Smooth muscle cell (in vitro differentiated cells): ENCODE data around the gene ARHGAP18. TPM values are rescaled to one million over a fixed set of nuclear protein-coding genes. Genes with fewer than 3 reads are reported as not detected.

Experiments used
- DNase-seq: peaks from one replicate; lab custom pipeline; 2025; ENCODE audit not compliant: unreplicated experiment; lab: John Stamatoyannopoulos, UW
- H2AFZ ChIP-seq: fragments of 200-600 bp; sonication (generic); 2 replicates; pipeline ENCODE4 v1.6.0; 2016; ENCODE audit warnings: antibody characterized with exemption, low read depth, mild to moderate bottlenecking
- H3F3A ChIP-seq: fragments of 200-600 bp; sonication (generic); 2 replicates; pipeline ENCODE4 v1.6.0; 2017; ENCODE audit warnings: antibody characterized with exemption, low read depth
- H3K27ac ChIP-seq: fragments of 200-600 bp; sonication (generic); 2 replicates; pipeline ENCODE4 v1.5.1; 2016; ENCODE audit warnings: low read depth, mild to moderate bottlenecking
- H3K27me3 ChIP-seq: fragments of 200-600 bp; sonication (generic); 2 replicates; pipeline ENCODE4 v1.6.1; 2016; ENCODE audit warnings: low read depth, mild to moderate bottlenecking
- H3K36me3 ChIP-seq: fragments of 200-600 bp; sonication (generic); 2 replicates; pipeline ENCODE4 v1.5.1; 2016; ENCODE audit warnings: low read depth
- H3K4me1 ChIP-seq: fragments of 200-600 bp; sonication (generic); 2 replicates; pipeline ENCODE4 v1.5.1; 2016; ENCODE audit warnings: low read depth
- H3K4me2 ChIP-seq: fragments of 200-600 bp; sonication (generic); 2 replicates; pipeline ENCODE4 v1.6.0; 2016; ENCODE audit warnings: mild to moderate bottlenecking
- H3K4me3 ChIP-seq: fragments of 200-600 bp; sonication (generic); 2 replicates; pipeline ENCODE4 v1.5.1; 2016; ENCODE audit warnings: mild to moderate bottlenecking
- H3K79me2 ChIP-seq: fragments of 200-600 bp; sonication (generic); 2 replicates; pipeline ENCODE4 v1.6.0; 2016; ENCODE audit warnings: low read depth, mild to moderate bottlenecking
- H3K9ac ChIP-seq: fragments of 200-600 bp; sonication (generic); 2 replicates; pipeline ENCODE4 v1.6.0; 2016; ENCODE audit warnings: low read depth
- H3K9me3 ChIP-seq: fragments of 200-600 bp; sonication (generic); replicated peaks from 2 replicates; pipeline ENCODE4 v1.5.1; 2016; ENCODE audit warnings: low read depth
- H4K20me1 ChIP-seq: fragments of 200-600 bp; sonication (generic); 2 replicates; pipeline ENCODE4 v1.6.0; 2016; ENCODE audit warnings: low read depth
- WGBS: methylation state at CpG from one replicate; pipeline ENCODE4 v1.1.7; 2016; ENCODE audit warnings: low lambda C conversion rate; 5-methylcytosine and 5-hydroxymethylcytosine counted together
- polyA plus RNA-seq: library from polyadenylated mRNA; unstranded; fragments of >200 nt; fragmentation: Nextera tagmentation; extraction: Ambion mirVana; gene quantifications from 2 replicates; pipeline ENCODE4 v1.2.1, GENCODE V29; 2016
- total RNA-seq: library from RNA; depleted of rRNA; stranded (reverse); fragments of >200 nt; gene quantifications from 2 replicates; pipeline ENCODE4 v1.2.3, GENCODE V29; 2014
- TF ChIP-seq, protein P1 (sequence below): fragments of 200-600 bp; sonication (generic); IDR thresholded peaks from 2 replicates; pipeline ENCODE4 v1.5.1; 2017; ENCODE audit warnings: borderline replicate concordance, mild to moderate bottlenecking, antibody characterized with exemption; ENCODE audit not compliant: insufficient read depth, poor library complexity, severe bottlenecking

The ARHGAP18 gene
- total and polyA plus RNA-seq, 2 experiments from 2014 or later = 3.2 to 9.6 TPM

DNA sequence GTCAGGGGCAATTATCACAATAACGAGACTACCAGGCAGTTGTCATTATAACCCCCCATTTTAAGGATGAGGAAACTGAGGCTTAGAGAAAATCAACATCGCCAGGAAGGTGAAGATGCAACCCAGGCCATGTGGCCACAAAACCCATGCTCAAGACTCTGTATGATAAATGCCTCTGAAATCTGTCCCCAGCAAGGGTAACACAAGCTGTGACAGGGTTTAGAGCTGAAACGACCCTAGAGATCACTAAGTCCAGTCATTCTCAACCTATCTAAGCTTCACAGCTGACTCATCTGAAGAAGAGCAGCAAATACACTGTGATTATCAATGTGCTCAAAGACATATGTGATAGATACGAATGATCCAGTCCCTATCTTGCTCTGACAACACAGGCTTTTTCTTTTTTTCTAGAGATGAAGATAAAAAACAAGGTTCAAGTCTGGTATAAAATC, 47.0 kb downstream of the ARHGAP18 start:
- Histone ChIP-seq H3K79me2 (no peaks in the 10 kb centered on the region), H3K36me3 (no peaks in the 10 kb centered on the region), H3K27ac (no peak overlapping the region), H3K4me2 (no peak overlapping the region), H3K27me3 (no peaks in the 10 kb centered on the region), H3K9me3 (no peaks in the 10 kb centered on the region), H2AFZ (no peak overlapping the region), H3K4me1 (no peaks in the 10 kb centered on the region), H3F3A (no peaks in the 10 kb centered on the region), H4K20me1 (no peaks in the 10 kb centered on the region), H3K9ac (no peak overlapping the region), H3K4me3 (no peak overlapping the region)
- TF ChIP-seq, protein P1, sequence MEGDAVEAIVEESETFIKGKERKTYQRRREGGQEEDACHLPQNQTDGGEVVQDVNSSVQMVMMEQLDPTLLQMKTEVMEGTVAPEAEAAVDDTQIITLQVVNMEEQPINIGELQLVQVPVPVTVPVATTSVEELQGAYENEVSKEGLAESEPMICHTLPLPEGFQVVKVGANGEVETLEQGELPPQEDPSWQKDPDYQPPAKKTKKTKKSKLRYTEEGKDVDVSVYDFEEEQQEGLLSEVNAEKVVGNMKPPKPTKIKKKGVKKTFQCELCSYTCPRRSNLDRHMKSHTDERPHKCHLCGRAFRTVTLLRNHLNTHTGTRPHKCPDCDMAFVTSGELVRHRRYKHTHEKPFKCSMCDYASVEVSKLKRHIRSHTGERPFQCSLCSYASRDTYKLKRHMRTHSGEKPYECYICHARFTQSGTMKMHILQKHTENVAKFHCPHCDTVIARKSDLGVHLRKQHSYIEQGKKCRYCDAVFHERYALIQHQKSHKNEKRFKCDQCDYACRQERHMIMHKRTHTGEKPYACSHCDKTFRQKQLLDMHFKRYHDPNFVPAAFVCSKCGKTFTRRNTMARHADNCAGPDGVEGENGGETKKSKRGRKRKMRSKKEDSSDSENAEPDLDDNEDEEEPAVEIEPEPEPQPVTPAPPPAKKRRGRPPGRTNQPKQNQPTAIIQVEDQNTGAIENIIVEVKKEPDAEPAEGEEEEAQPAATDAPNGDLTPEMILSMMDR = no peak
- WGBS = 42% methylated on average over 4 of the region's 4 CpGs
- no peak for DNase-seq

DNA sequence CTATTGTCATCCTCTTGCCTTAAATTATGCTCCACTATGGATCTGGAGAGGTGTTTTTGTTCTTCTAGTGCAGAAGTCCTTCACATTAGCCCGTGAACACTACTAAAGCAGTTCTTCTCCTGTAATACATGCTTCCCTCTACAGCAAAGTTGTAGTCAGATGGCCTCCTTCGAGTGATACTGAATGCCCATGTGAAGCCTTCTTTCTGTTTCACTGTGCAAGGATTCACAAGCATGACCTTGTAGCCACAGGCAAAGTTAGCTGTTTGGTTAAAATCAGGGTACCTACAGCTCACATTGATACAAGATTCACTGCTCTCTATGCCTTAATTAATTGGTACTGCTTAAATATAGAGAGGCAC, 47.6 kb downstream of the ARHGAP18 start:
- H3K27ac ChIP-seq = no peak overlapping the region

DNA sequence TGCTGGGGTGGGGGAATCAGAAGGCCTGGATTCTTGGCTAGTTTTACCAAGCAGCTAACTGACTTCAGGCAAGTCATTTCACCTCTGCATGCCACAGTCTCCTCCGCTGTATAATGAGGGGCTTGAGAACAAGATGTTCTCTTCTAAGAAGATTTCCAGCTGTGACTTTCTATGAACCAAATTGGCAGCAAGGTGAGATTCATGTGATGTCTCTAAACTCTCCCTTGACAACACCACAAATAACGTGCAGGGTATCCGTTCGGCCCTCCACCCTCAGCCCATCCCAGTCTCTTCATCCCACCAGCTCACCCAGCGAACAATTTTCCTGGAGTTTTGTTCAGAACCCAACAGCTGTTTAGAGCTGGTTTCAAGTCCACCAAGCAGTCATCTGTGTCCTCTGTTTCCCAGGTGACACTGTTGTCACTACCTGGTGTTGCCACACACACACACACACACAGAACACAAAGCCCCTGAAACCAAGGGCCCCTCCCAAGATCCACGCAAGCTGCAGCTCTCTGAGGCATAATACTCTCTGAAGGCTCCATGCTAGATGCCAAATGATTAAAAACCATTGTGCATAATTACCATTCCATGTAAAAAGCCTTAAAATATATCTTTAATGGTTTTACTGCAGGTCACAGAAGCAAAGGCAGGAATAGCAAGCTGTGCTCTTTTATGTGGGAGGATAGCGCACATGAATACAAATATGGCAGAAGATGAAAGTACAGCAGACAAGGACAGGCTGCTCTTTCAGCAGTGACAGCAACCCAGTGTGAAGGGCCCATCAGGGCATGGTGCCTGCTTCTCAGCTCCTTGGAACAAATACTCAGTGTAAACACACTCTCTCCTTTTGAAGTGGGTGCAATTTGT, 48.2 kb downstream of the ARHGAP18 start:
- WGBS = 95% methylated on average over 7 of the region's 7 CpGs

More for the DNA sequence above, 47.6 kb downstream of the ARHGAP18 start:
- TF ChIP-seq, protein P1 = no peak
- H2AFZ ChIP-seq = no peak overlapping the region
- no peak overlapping the region for H3K4me2 ChIP-seq
- no peaks in the 10 kb centered on the region for H3K79me2 ChIP-seq
- no peak overlapping the region for H3K9ac ChIP-seq
- DNase-seq = no peak
- no peaks in the 10 kb centered on the region for H4K20me1 ChIP-seq
- no peaks in the 10 kb centered on the region for H3K36me3 ChIP-seq
- no peaks in the 10 kb centered on the region for H3K4me1 ChIP-seq
- H3K9me3 ChIP-seq = no peaks in the 10 kb centered on the region
- no peaks in the 10 kb centered on the region for H3F3A ChIP-seq
- no peak overlapping the region for H3K4me3 ChIP-seq
- H3K27me3 ChIP-seq = no peaks in the 10 kb centered on the region
- WGBS = 100% methylated on average over 2 of the region's 2 CpGs

More for the DNA sequence above, 48.2 kb downstream of the ARHGAP18 start:
- H2AFZ ChIP-seq = no peak overlapping the region
- no peaks in the 10 kb centered on the region for H4K20me1 ChIP-seq
- TF ChIP-seq, protein P1 = no peak
- H3K9me3 ChIP-seq = no peaks in the 10 kb centered on the region
- H3K36me3 ChIP-seq = no peaks in the 10 kb centered on the region
- no peak overlapping the region for H3K4me2 ChIP-seq
- H3K79me2 ChIP-seq = no peaks in the 10 kb centered on the region
- DNase-seq = no peak
- H3K27me3 ChIP-seq = no peaks in the 10 kb centered on the region
- H3K4me3 ChIP-seq = no peak overlapping the region
- no peaks in the 10 kb centered on the region for H3K4me1 ChIP-seq
- no peak overlapping the region for H3K9ac ChIP-seq
- no peak overlapping the region for H3K27ac ChIP-seq
- H3F3A ChIP-seq = no peaks in the 10 kb centered on the region
